Mesenchymal stem cell (in vitro differentiated cells and primary cell): ENCODE measurements around the gene BASP1.

Source experiments
- DNase-seq: peaks from one replicate; pipeline ENCODE4 v3.0.0-alpha.2; 2013
- H2AFZ ChIP-seq: one replicate; pipeline ENCODE4 v1.6.1; 2013; ENCODE audit warnings: low read depth, mild to moderate bottlenecking, control low read depth, inconsistent platforms, low read length, moderate library complexity
- H2AK5ac ChIP-seq: 2 replicates; pipeline ENCODE4 v1.6.1; 2013; ENCODE audit warnings: low read length, moderate library complexity, mild to moderate bottlenecking, inconsistent platforms; ENCODE audit not compliant: severe bottlenecking
- H2BK120ac ChIP-seq: one replicate; pipeline ENCODE4 v1.6.1; 2013; ENCODE audit warnings: low read depth, mild to moderate bottlenecking, inconsistent platforms, low read length, moderate library complexity
- H2BK12ac ChIP-seq, 2 experiments: one replicate each; pipeline ENCODE4 v1.6.1; 2013; ENCODE audit warnings: inconsistent platforms in 2 of 2, low read length in 2 of 2, mild to moderate bottlenecking in 2 of 2, moderate library complexity in 2 of 2, control low read depth in 1 of 2
- H2BK15ac ChIP-seq: one replicate; pipeline ENCODE4 v1.6.1; 2013; ENCODE audit warnings: mild to moderate bottlenecking, low read depth, inconsistent platforms; ENCODE audit not compliant: poor library complexity, severe bottlenecking
- H2BK5ac ChIP-seq: 2 replicates; pipeline ENCODE4 v1.6.1; 2013; ENCODE audit warnings: low read depth, mild to moderate bottlenecking, low read length, control low read depth, inconsistent platforms; ENCODE audit not compliant: poor library complexity, severe bottlenecking
- H3K14ac ChIP-seq, 2 experiments: one replicate each; pipeline ENCODE4 v1.6.1; 2013; ENCODE audit warnings: inconsistent platforms in 2 of 2, low read length in 2 of 2, control low read depth in 1 of 2, mild to moderate bottlenecking in 1 of 2, moderate library complexity in 1 of 2
- H3K18ac ChIP-seq, 2 experiments: one replicate each; pipeline ENCODE4 v1.6.1; 2013; ENCODE audit warnings: inconsistent platforms in 2 of 2, low read length in 2 of 2, control low read depth in 1 of 2, low read depth in 1 of 2, mild to moderate bottlenecking in 1 of 2
- H3K23ac ChIP-seq, 2 experiments: one replicate each; pipeline ENCODE4 v1.6.1; 2013; ENCODE audit warnings: inconsistent platforms in 2 of 2, low read length in 2 of 2, mild to moderate bottlenecking in 2 of 2, moderate library complexity in 2 of 2, control low read depth in 1 of 2
- H3K27ac ChIP-seq: 2 replicates; pipeline ENCODE4 v1.5.1; 2013; ENCODE audit warnings: mild to moderate bottlenecking, moderate library complexity, low read length, control low read depth, inconsistent platforms; ENCODE audit not compliant: poor library complexity, severe bottlenecking
- H3K27me3 ChIP-seq, 2 experiments: 2 replicates each; pipeline versions ENCODE4 v1.6.1 to v1.7.0; 2013; ENCODE audit warnings: low read length in 2 of 2, mild to moderate bottlenecking in 2 of 2, moderate library complexity in 2 of 2, control low read depth in 1 of 2, inconsistent platforms in 1 of 2; ENCODE audit not compliant: control insufficient read depth in 1 of 2, insufficient read depth in 1 of 2
- H3K36me3 ChIP-seq, 2 experiments: 2 replicates each; pipeline versions ENCODE4 v1.6.1 to v1.7.0; 2013; ENCODE audit warnings: low read length in 2 of 2, control low read depth in 1 of 2, inconsistent platforms in 1 of 2, low read depth in 1 of 2, mild to moderate bottlenecking in 1 of 2; ENCODE audit not compliant: insufficient read depth in 2 of 2, control insufficient read depth in 1 of 2
- H3K4ac ChIP-seq, 2 experiments: one replicate each; pipeline ENCODE4 v1.6.1; 2013; ENCODE audit warnings: inconsistent platforms in 2 of 2, low read length in 2 of 2, mild to moderate bottlenecking in 2 of 2, moderate library complexity in 2 of 2, control low read depth in 1 of 2, low read depth in 1 of 2
- H3K4me1 ChIP-seq: 2 replicates; pipeline ENCODE4 v1.6.1; 2013; ENCODE audit warnings: low read depth, low read length, control low read depth; ENCODE audit not compliant: control insufficient read depth, insufficient read depth
- H3K4me2 ChIP-seq: 2 replicates; pipeline ENCODE4 v1.6.1; 2013; ENCODE audit warnings: low read length, mild to moderate bottlenecking, inconsistent platforms; ENCODE audit not compliant: poor library complexity, severe bottlenecking
- H3K4me3 ChIP-seq, 2 experiments: 2 replicates each; pipeline versions ENCODE4 v1.5.1 to v1.7.0; 2013; ENCODE audit warnings: low read length in 2 of 2, mild to moderate bottlenecking in 2 of 2, control low read depth in 1 of 2, low read depth in 1 of 2; ENCODE audit not compliant: insufficient read depth in 1 of 2
- H3K79me1 ChIP-seq: replicated peaks from 2 replicates; pipeline ENCODE4 v1.6.1; 2013; ENCODE audit warnings: mild to moderate bottlenecking, control low read depth, low read length, inconsistent platforms; ENCODE audit not compliant: poor library complexity, severe bottlenecking
- H3K9ac ChIP-seq: 2 replicates; pipeline ENCODE4 v1.7.0; 2013; ENCODE audit warnings: mild to moderate bottlenecking, low read length, moderate library complexity
- H3K9me3 ChIP-seq: 2 replicates; pipeline ENCODE4 v1.7.0; 2013; ENCODE audit warnings: mild to moderate bottlenecking, low read length; ENCODE audit not compliant: control insufficient read depth
- H4K8ac ChIP-seq: one replicate; pipeline ENCODE4 v1.6.1; 2013; ENCODE audit warnings: inconsistent platforms, mild to moderate bottlenecking, low read length, moderate library complexity
- H4K91ac ChIP-seq: one replicate; pipeline ENCODE4 v1.6.1; 2013; ENCODE audit warnings: mild to moderate bottlenecking, low read length, inconsistent platforms
- WGBS: methylation state at CpG from one replicate; pipeline ENCODE4 v1.1.7; 2013; ENCODE audit warnings: mixed read lengths; 5-methylcytosine and 5-hydroxymethylcytosine counted together

The BASP1 gene

GRCh38 chr5:17288570-17288969 lies 71.1 kb downstream of the BASP1 start:
- H3K9me3 ChIP-seq, result no peaks in the 10 kb centered on the region
- 100% methylated on average over 1 of the region's 3 CpGs for WGBS

GRCh38 chr5:17289681-17290539 lies 72.5 kb downstream of the BASP1 start:
- no peak overlapping the region for H3K23ac ChIP-seq
- no peak overlapping the region for H3K14ac ChIP-seq

More at GRCh38 chr5:17288570-17288969, 71.1 kb downstream of the BASP1 start:
- DNase-seq, result no peak
- no peak overlapping the region for H2BK12ac ChIP-seq
- H3K23ac ChIP-seq, result no peak overlapping the region
- no peak overlapping the region for H3K4me2 ChIP-seq
- no peak overlapping the region for H4K91ac ChIP-seq
- H3K4ac ChIP-seq, result no peak overlapping the region
- H3K27ac ChIP-seq, result no peak overlapping the region
- H3K14ac ChIP-seq, result no peak overlapping the region
- H3K4me1 ChIP-seq, result peaks cover 2% of the 10 kb centered on the region
- no peak overlapping the region for H2BK120ac ChIP-seq
- no peaks in the 10 kb centered on the region for H3K79me1 ChIP-seq
- no peak overlapping the region for H3K9ac ChIP-seq
- no peaks in the 10 kb centered on the region for H3K36me3 ChIP-seq
- no peak overlapping the region for H2AFZ ChIP-seq
- no peaks in the 10 kb centered on the region for H3K27me3 ChIP-seq
- H3K4me3 ChIP-seq, result no peak overlapping the region
- no peak overlapping the region for H4K8ac ChIP-seq
- H2AK5ac ChIP-seq, result no peak overlapping the region
- no peak overlapping the region for H2BK15ac ChIP-seq
- no peak overlapping the region for H3K18ac ChIP-seq
- no peak overlapping the region for H2BK5ac ChIP-seq

GRCh38 chr5:17290540-17290974 lies 73.1 kb downstream of the BASP1 start:
- Histone ChIP-seq H2AFZ (no peak overlapping the region), H3K4me2 (no peak overlapping the region), H2BK5ac (no peak overlapping the region), H3K9ac (no peak overlapping the region), H3K14ac (no peak overlapping the region), H3K36me3 (no peaks in the 10 kb centered on the region), H3K18ac (no peak overlapping the region), H3K4me1 (peaks cover 2% of the 10 kb centered on the region), H2BK15ac (no peak overlapping the region), H4K8ac (no peak overlapping the region), H3K27ac (no peak overlapping the region), H3K9me3 (no peaks in the 10 kb centered on the region), H3K23ac (no peak overlapping the region), H2BK12ac (no peak overlapping the region), H3K4ac (no peak overlapping the region), H3K79me1 (no peaks in the 10 kb centered on the region), H2AK5ac (no peak overlapping the region), H3K27me3 (no peaks in the 10 kb centered on the region), H4K91ac (no peak overlapping the region), H2BK120ac (no peak overlapping the region), H3K4me3 (no peak overlapping the region)
- no peak for DNase-seq
- WGBS, result 86% methylated on average over 9 of the region's 9 CpGs

More at GRCh38 chr5:17289681-17290539, 72.5 kb downstream of the BASP1 start:
- no peak overlapping the region for H2BK120ac ChIP-seq
- no peak overlapping the region for H3K4me3 ChIP-seq
- no peak overlapping the region for H3K4me2 ChIP-seq
- H2AK5ac ChIP-seq, result no peak overlapping the region
- no peak overlapping the region for H4K8ac ChIP-seq
- no peak overlapping the region for H3K4ac ChIP-seq
- no peak for DNase-seq
- no peaks in the 10 kb centered on the region for H3K79me1 ChIP-seq
- H2BK5ac ChIP-seq, result no peak overlapping the region
- no peaks in the 10 kb centered on the region for H3K27me3 ChIP-seq
- no peak overlapping the region for H3K18ac ChIP-seq
- no peak overlapping the region for H3K9ac ChIP-seq
- H2AFZ ChIP-seq, result no peak overlapping the region
- H3K4me1 ChIP-seq, result peaks cover 2% of the 10 kb centered on the region
- H4K91ac ChIP-seq, result no peak overlapping the region
- no peak overlapping the region for H3K27ac ChIP-seq
- H3K36me3 ChIP-seq, result no peaks in the 10 kb centered on the region
- H3K9me3 ChIP-seq, result no peaks in the 10 kb centered on the region
- H2BK12ac ChIP-seq, result no peak overlapping the region
- WGBS, result 86% methylated on average over 16 of the region's 16 CpGs
- no peak overlapping the region for H2BK15ac ChIP-seq

GRCh38 chr5:17292434-17293015 lies 75.1 kb downstream of the BASP1 start:
- no peak overlapping the region for H3K9ac ChIP-seq
- no peak overlapping the region for H4K8ac ChIP-seq
- H2BK120ac ChIP-seq, result no peak overlapping the region
- no peak overlapping the region for H2BK5ac ChIP-seq
- H3K27ac ChIP-seq, result no peak overlapping the region
- H3K18ac ChIP-seq, result no peak overlapping the region
- no peak overlapping the region for H2BK12ac ChIP-seq
- no peaks in the 10 kb centered on the region for H3K9me3 ChIP-seq
- H2AFZ ChIP-seq, result no peak overlapping the region
- no peak overlapping the region for H2BK15ac ChIP-seq
- no peak overlapping the region for H3K23ac ChIP-seq
- no peak for DNase-seq
- no peak overlapping the region for H3K4me3 ChIP-seq
- peaks cover 2% of the 10 kb centered on the region for H3K4me1 ChIP-seq
- WGBS, result 99% methylated on average over 12 of the region's 12 CpGs
- peak overlapping the region; percentile 28 for H4K91ac ChIP-seq
- H3K4ac ChIP-seq, result no peak overlapping the region
- no peak overlapping the region for H3K14ac ChIP-seq
- H2AK5ac ChIP-seq, result no peak overlapping the region
- no peak overlapping the region for H3K4me2 ChIP-seq
- H3K79me1 ChIP-seq, result no peaks in the 10 kb centered on the region
- no peaks in the 10 kb centered on the region for H3K27me3 ChIP-seq
- no peaks in the 10 kb centered on the region for H3K36me3 ChIP-seq
